ENCODE results near the gene ITPKA. TPM values are rescaled to one million over a fixed set of nuclear protein-coding genes. Genes with fewer than 3 reads are reported as not detected.
A peak's percentile ranks its signal among the peaks of the same experiment; 100 is the strongest.

Gene ITPKA
- total RNA-seq, 1 donor from 2014 or later = 1.5 TPM

DNA sequence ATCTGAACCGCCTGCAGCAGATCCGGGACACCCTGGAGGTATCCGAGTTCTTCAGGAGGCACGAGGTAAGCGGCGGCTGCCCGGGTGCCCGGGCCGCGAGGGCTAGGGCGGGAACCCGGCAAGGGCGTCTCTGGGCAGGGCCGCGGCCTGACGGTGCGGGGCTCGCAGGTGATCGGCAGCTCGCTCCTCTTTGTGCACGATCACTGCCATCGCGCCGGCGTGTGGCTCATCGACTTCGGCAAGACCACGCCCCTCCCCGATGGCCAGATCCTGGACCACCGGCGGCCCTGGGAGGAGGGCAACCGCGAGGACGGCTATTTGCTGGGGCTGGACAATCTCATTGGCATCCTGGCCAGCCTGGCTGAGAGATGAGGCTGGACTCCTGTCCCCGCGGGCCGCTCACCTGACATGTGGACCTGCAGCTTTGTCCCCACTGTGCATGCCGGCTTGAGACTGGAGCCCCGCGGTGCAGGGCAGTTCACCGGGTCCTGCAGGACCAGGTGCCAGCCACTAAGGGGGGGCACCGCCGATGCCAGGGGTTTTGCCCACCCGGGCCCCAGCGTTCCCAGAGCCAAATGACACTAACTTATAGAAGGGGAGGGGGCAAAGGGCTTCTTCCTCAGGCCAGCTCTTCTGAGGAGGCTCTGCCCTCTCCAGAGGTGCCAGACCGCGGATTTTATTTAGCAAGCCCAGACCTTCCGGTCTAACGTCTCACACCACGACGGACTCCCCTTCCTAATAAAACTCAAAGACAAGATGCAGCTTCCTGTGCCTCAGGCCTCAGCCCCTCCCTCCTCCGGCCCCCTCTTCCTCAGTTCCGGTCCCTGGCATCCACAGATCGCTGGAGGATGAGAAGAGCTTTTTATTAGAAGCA lies 9.4 kb downstream of the ITPKA start:
- H3K27ac Mint-ChIP-seq (ENCODE audit: unreplicated experiment) = no peak overlapping the region
- TF ChIP-seq, protein P1, sequence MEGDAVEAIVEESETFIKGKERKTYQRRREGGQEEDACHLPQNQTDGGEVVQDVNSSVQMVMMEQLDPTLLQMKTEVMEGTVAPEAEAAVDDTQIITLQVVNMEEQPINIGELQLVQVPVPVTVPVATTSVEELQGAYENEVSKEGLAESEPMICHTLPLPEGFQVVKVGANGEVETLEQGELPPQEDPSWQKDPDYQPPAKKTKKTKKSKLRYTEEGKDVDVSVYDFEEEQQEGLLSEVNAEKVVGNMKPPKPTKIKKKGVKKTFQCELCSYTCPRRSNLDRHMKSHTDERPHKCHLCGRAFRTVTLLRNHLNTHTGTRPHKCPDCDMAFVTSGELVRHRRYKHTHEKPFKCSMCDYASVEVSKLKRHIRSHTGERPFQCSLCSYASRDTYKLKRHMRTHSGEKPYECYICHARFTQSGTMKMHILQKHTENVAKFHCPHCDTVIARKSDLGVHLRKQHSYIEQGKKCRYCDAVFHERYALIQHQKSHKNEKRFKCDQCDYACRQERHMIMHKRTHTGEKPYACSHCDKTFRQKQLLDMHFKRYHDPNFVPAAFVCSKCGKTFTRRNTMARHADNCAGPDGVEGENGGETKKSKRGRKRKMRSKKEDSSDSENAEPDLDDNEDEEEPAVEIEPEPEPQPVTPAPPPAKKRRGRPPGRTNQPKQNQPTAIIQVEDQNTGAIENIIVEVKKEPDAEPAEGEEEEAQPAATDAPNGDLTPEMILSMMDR (conservative IDR thresholded peaks at IDR 0.05) = no peak
- H3K9me3 Mint-ChIP-seq = no peaks in the 10 kb centered on the region
- H3K4me1 Mint-ChIP-seq = peaks cover 5% of the 10 kb centered on the region
- no peaks in the 10 kb centered on the region for H3K36me3 Mint-ChIP-seq (ENCODE audit: low read depth)
- H3K4me3 Mint-ChIP-seq = peak overlapping the region; percentile 18
- H3K27me3 Mint-ChIP-seq (ENCODE audit: low read depth) = peaks cover 99% of the 10 kb centered on the region
- peak; percentile 18 for DNase-seq (ENCODE audit: low read depth, low spot score)

- Mint-ChIP-seq H3K36me3 (ENCODE audit: low read depth) (no peaks in the 10 kb centered on the region), H3K4me3 (peak overlapping the region; percentile 18), H3K4me1 (peaks cover 5% of the 10 kb centered on the region), H3K27me3 (ENCODE audit: low read depth) (peaks cover 98% of the 10 kb centered on the region), H3K27ac (ENCODE audit: unreplicated experiment) (no peak overlapping the region), H3K9me3 (no peaks in the 10 kb centered on the region)
- DNase-seq (ENCODE audit: low read depth, low spot score) = no peak
- TF ChIP-seq, protein P1 (conservative IDR thresholded peaks at IDR 0.05) = no peak
These were observed 10.0 kb downstream of the ITPKA start for GRCh38 chr15:41503669-41504010.

DNA sequence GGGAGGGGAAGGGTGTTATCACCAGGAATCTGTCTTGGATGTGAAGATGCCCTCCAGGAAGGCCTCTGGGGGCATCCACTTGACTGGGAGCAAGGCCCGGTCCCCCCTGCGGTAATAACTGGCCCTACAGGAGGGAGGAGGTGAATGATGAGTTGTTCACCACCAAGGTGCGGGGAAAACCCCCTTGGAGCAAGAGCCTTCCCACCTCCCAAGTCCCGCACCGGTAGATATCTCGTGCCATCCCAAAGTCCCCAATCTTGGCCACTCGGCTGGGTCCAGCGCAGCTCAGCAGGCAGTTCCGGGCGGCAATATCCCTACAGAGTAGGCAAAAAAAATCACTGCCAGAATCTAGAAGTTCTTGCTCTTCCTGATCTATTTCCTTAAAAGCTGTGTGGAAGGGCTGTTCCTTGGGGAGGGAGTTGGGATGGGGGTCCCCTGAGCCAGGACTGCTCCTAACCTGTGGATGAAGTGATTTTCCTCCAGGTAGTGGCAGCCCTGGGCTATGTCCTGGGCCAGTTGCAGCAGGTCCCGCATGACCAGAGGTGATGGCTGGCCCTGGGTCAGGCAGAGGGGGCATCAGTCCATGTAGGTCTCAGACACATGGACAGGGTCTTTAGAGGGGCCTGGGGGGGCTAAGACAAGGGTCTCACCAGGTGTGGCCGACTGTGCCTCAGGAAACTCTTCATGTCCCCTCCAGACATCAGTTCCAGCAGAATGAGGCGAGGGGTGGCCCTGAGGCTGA lies 11.2 kb downstream of the ITPKA start:
- TF ChIP-seq, protein P1 (conservative IDR thresholded peaks at IDR 0.05) = no peak
- Mint-ChIP-seq H3K4me3 (peak overlapping the region; percentile 38), H3K36me3 (ENCODE audit: low read depth) (no peaks in the 10 kb centered on the region), H3K27me3 (ENCODE audit: low read depth) (peaks cover 96% of the 10 kb centered on the region), H3K27ac (ENCODE audit: unreplicated experiment) (no peak overlapping the region), H3K9me3 (no peaks in the 10 kb centered on the region), H3K4me1 (peaks cover 5% of the 10 kb centered on the region)
- DNase-seq (ENCODE audit: low read depth, low spot score) = no peak

DNA sequence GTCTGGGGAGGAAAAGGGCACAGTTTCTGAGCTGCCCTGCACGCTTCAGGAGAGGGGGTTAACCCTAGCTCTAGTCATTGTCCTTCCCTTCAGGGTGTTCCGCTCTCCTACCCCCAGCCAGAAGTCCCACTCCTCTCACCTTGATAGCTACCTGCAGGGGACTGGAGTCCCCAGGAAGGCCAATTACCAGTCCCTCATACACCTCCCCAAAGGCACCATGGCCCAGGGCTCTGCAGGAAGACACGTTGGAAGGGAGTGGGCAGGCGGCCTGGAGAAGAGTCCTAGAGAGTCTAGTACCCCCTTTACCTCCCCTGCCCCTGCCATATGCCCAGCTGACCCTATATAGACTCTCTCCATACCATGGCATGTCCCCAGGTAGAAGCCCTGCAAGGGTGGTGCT lies 12.1 kb downstream of the ITPKA start:
- Mint-ChIP-seq H3K27ac (ENCODE audit: unreplicated experiment) (no peak overlapping the region), H3K36me3 (ENCODE audit: low read depth) (no peaks in the 10 kb centered on the region), H3K4me3 (no peak overlapping the region), H3K9me3 (no peaks in the 10 kb centered on the region), H3K27me3 (ENCODE audit: low read depth) (peaks cover 96% of the 10 kb centered on the region), H3K4me1 (peaks cover 5% of the 10 kb centered on the region)
- no peak for DNase-seq (ENCODE audit: low read depth, low spot score)
- TF ChIP-seq, protein P1 (conservative IDR thresholded peaks at IDR 0.05) = no peak

DNA sequence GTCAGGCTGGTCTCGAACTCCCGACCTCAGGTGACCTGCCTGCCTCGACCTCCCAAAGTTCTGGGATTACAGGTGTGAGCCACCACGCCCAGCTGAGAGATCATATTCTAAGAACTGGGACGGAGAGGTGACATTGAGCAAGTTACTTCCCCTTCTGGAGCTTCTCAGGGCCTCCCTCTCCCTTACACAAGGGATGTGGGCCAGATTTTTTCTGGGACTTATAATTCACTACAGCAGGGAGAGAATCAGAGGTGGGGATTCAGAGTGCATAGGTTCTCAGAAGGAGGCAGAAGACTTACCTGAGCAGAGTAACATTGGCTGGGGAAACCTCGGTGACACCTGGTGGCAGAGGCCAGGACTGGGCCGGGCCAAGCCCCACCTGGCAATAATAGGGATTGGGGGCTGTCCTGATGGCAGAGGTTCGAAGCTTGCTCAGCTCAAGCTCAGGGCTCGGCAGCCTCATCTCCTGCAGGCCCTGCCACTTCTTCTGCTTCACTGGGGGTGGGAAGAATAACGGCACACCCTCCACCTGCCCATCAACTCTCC lies 13.2 kb downstream of the ITPKA start:
- Mint-ChIP-seq H3K9me3 (no peaks in the 10 kb centered on the region), H3K4me3 (no peak overlapping the region), H3K4me1 (no peaks in the 10 kb centered on the region), H3K36me3 (ENCODE audit: low read depth) (no peaks in the 10 kb centered on the region), H3K27me3 (ENCODE audit: low read depth) (peaks cover 88% of the 10 kb centered on the region), H3K27ac (ENCODE audit: unreplicated experiment) (no peak overlapping the region)
- TF ChIP-seq, protein P1 (conservative IDR thresholded peaks at IDR 0.05) = no peak
- DNase-seq (ENCODE audit: low read depth, low spot score) = no peak

All from neural crest cell (in vitro differentiated cells).